Embryonic facial prominence (tissue), 1 donor: ENCODE data around the gene RAB3B.
A peak's percentile ranks its signal among the peaks of the same experiment; 100 is the strongest.
"Not testable (repeated sequence)": the region's sequence is repeated elsewhere in the genome, so short reads cannot be mapped to it uniquely, and the experiment has no call there.

Source experiments
- DNase-seq: peaks from one replicate; pipeline ENCODE4 v3.0.0-alpha.2; 2016; ENCODE audit errors: extremely low spot score

The RAB3B gene

GRCh38 chr1:51990478-51990965 lies at the start of gene RAB3B:
Gene RAB3B, minus strand, starts transcription at chr1:51990700. Its CDS starts 13,583 bp downstream, at chr1:51977117.
- no peak for DNase-seq

- no peak for DNase-seq
Measured at GRCh38 chr1:52037909-52038308, 47.4 kb upstream of the RAB3B start.

GRCh38 chr1:52037402-52037814 lies 46.9 kb upstream of the RAB3B start:
- DNase-seq, result no peak

GRCh38 chr1:52034050-52034384 lies 43.5 kb upstream of the RAB3B start:
- no peak for DNase-seq

- DNase-seq, result peak; percentile 89
Measured at GRCh38 chr1:52033190-52034049, 42.9 kb upstream of the RAB3B start, which contains the start of gene KTI12. Gene KTI12, minus strand, starts transcription at chr1:52033810. Its CDS starts 49 bp downstream, at chr1:52033761.

- no peak for DNase-seq
Measured at GRCh38 chr1:52032785-52033131, 42.3 kb upstream of the RAB3B start.

- DNase-seq, result no peak
Measured at GRCh38 chr1:52032124-52032784, 41.8 kb upstream of the RAB3B start.

- DNase-seq, result not testable (repeated sequence)
Measured at GRCh38 chr1:52028839-52029238, 38.3 kb upstream of the RAB3B start.

- no peak for DNase-seq
Measured at GRCh38 chr1:52028328-52028727, 37.8 kb upstream of the RAB3B start.

- no peak for DNase-seq
Measured at GRCh38 chr1:52026278-52026677, 35.8 kb upstream of the RAB3B start.

- no peak for DNase-seq
Measured at GRCh38 chr1:52022133-52022532, 31.6 kb upstream of the RAB3B start.

- no peak for DNase-seq
Measured at GRCh38 chr1:52008071-52008809, 17.7 kb upstream of the RAB3B start.

GRCh38 chr1:52007215-52008002 lies 16.9 kb upstream of the RAB3B start:
- no peak for DNase-seq

GRCh38 chr1:52006081-52006553 lies 15.6 kb upstream of the RAB3B start:
- DNase-seq, result not testable (repeated sequence)

- DNase-seq, result not testable (repeated sequence)
Measured at GRCh38 chr1:52005548-52005947, 15.0 kb upstream of the RAB3B start.

- DNase-seq, result no peak
Measured at GRCh38 chr1:52003877-52004276, 13.4 kb upstream of the RAB3B start.

GRCh38 chr1:52002038-52002917 lies 11.8 kb upstream of the RAB3B start:
- DNase-seq, result peak; percentile 70

- no peak for DNase-seq
Measured at GRCh38 chr1:51998701-51999100, 8.2 kb upstream of the RAB3B start.

GRCh38 chr1:51997974-51998382 lies 7.5 kb upstream of the RAB3B start:
- DNase-seq, result no peak
